Psoas muscle (tissue), 8 donors: ENCODE results near the gene OR56B4. TPM values are rescaled to one million over a fixed set of nuclear protein-coding genes. Genes with fewer than 3 reads are reported as not detected.
"Not testable (repeated sequence)": the region's sequence is repeated elsewhere in the genome, so short reads cannot be mapped to it uniquely, and the experiment has no call there.

Source experiments
- ATAC-seq, 4 donors: fragments of 200-7000 bp; cut with Tn5 transposase; one replicate each; pipeline ENCODE4 v1.9.1; 2020; ENCODE audit warnings: moderate library complexity in 3 of 4, mild to moderate bottlenecking in 2 of 4
- DNase-seq, 2 donors: peaks; one replicate each; pipeline ENCODE4 v3.0.0-alpha.2; 2020
- H3K27ac ChIP-seq: fragments of 200-600 bp; one replicate; pipeline ENCODE4 v1.8.0; 2022
- H3K27me3 ChIP-seq, 3 donors: fragments of 200-600 bp in 1 of 3; one replicate each; pipeline versions ENCODE4 v1.6.1 to v1.8.0; 2013 to 2022; ENCODE audit warnings: low read length in 2 of 3, mild to moderate bottlenecking in 2 of 3, moderate library complexity in 1 of 3; ENCODE audit not compliant: insufficient read depth in 3 of 3
- H3K36me3 ChIP-seq, 2 donors: fragments of 200-600 bp in 1 of 2; one replicate each; pipeline versions ENCODE4 v1.6.1 to v1.8.0; 2013 to 2022; ENCODE audit warnings: low read depth in 1 of 2, mild to moderate bottlenecking in 1 of 2, moderate library complexity in 1 of 2; ENCODE audit not compliant: insufficient read depth in 1 of 2
- H3K4me1 ChIP-seq: fragments of 200-600 bp; one replicate; pipeline ENCODE4 v1.8.0; 2022
- H3K4me3 ChIP-seq: fragments of 200-600 bp; one replicate; pipeline ENCODE4 v1.8.0; 2022; ENCODE audit warnings: mild to moderate bottlenecking
- H3K9me3 ChIP-seq: fragments of 200-600 bp; one replicate; pipeline ENCODE4 v1.8.0; 2022
- CTCF ChIP-seq: fragments of 200-600 bp; IDR thresholded peaks from one replicate; pipeline ENCODE4 v1.8.0; 2022; ENCODE audit warnings: antibody characterized with exemption
- WGBS, 3 donors: extraction: QIAGEN DNeasy Blood & Tissue Kit; methylation state at CpG; one replicate each; pipeline versions ENCODE4 v1.1.6 to v1.1.7; 2013; 5-methylcytosine and 5-hydroxymethylcytosine counted together
- intact Hi-C, 2 donors: fragments of 100-400 bp; cut with DNase I; formaldehyde crosslinking; loops; one replicate each; pipeline versions ENCODE4 v1.11.0 to v1.14.2; 2022
- polyA plus RNA-seq, 3 donors: library from polyadenylated mRNA; stranded (reverse); fragments of 200-250 nt; gene quantifications; one replicate each; pipeline ENCODE4 v1.2.3, GENCODE V29; 2013
- total RNA-seq, 4 donors: library from RNA; stranded (reverse); fragmentation: NEBNext Ultra II Directional in 2 of 4; extraction: Animal tissue kit (Norgen Biotek cat#: 25700) in 2 of 4; gene quantifications; one replicate each; pipeline versions ENCODE4 v1.2.1 to v1.2.4, GENCODE V29; 2021 to 2023
- donor health status: healthy with polysubstance abuse.
- donor health status: DM: no; HTN: no; CAD: no; lungs with moderate emphysema.
- donor health status: Bipolar disorder and iron deficiency.
- donor health status: healthy.
- donor health status: DM: yes; HTN: yes; CAD: no.
- donor health status: DM: no; HTN: no; CAD: no.
- donor health status: DM: no; HTN: no; CAD: no.
- donor health status: DM: yes; HTN: yes; CAD: no.

Gene OR56B4
- total and polyA plus RNA-seq, 7 donors = not detected

DNA sequence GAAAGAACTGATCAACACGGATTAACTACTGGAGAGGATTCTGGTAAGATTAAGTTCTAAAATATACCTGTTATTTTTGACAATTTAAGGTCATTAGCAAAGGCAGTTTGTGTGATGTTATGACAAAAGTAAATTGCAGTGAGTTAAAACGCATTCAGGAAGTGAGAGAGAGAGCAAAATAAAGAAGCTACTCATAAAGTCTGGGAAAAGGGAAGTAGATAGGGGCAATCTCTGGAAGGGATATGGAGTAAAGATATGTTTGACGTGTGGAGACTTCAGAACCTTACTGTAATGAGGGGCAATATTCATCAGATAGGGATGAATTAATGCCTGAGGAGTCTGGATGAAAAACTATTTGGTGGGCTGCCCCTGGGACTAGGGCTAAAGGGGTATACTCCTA lies 16.8 kb downstream of the OR56B4 start:
- no peak for TF ChIP-seq CTCF
- Histone ChIP-seq H3K4me1 (no peaks in the 10 kb centered on the region), H3K36me3 (no peaks in the 10 kb centered on the region), H3K9me3 (no peaks in the 10 kb centered on the region), H3K27ac (no peak overlapping the region), H3K4me3 (no peak overlapping the region), H3K27me3 (no peaks in the 10 kb centered on the region)
- DNase-seq (no peak), ATAC-seq (no peak)
- 61 to 68% (median 64%) methylated on average over 3 of the region's 3 CpGs for WGBS, 3 donors
- intact Hi-C loops = no loop called here

GRCh38 chr11:6127881-6128280 lies 20.4 kb downstream of the OR56B4 start:
- intact Hi-C loops = no loop called here

DNA sequence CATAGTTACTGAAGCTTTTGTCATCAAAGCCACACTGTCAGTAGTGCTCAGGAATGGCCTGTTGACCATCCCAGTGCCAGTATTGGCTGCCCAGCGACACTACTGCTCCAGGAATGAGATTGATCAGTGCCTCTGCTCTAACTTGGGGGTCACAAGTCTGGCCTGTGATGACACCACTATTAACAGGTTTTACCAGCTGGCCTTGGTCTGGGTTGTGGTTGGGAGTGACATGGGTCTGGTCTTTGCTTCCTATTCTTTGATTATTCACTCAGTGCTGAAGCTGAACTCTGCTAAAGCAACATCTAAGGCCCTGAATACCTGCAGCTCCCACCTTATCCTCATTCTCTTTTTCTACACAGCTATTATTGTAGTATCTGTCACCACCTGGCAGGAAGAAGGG lies 21.5 kb downstream of the OR56B4 start:
- H3K36me3 ChIP-seq = no peaks in the 10 kb centered on the region
- no peak overlapping the region for H3K4me3 ChIP-seq
- no peaks in the 10 kb centered on the region for H3K9me3 ChIP-seq
- DNase-seq (no peak), ATAC-seq (no peak)
- no peaks in the 10 kb centered on the region for H3K4me1 ChIP-seq
- WGBS, 3 donors = 58 to 77% (median 61%) methylated on average over 1 of the region's 1 CpG
- intact Hi-C loops = no loop called here
- H3K27me3 ChIP-seq = no peaks in the 10 kb centered on the region
- TF ChIP-seq CTCF = no peak
- H3K27ac ChIP-seq = no peak overlapping the region

More at GRCh38 chr11:6127881-6128280, 20.4 kb downstream of the OR56B4 start:
- H3K27me3 ChIP-seq = no peaks in the 10 kb centered on the region
- 67 to 77% (median 71%) methylated on average over 4 of the region's 4 CpGs for WGBS, 3 donors
- no peaks in the 10 kb centered on the region for H3K9me3 ChIP-seq
- TF ChIP-seq CTCF = no peak
- H3K4me1 ChIP-seq = no peaks in the 10 kb centered on the region
- no peak overlapping the region for H3K27ac ChIP-seq
- DNase-seq (no peak), ATAC-seq (no peak)
- H3K4me3 ChIP-seq = no peak overlapping the region
- no peaks in the 10 kb centered on the region for H3K36me3 ChIP-seq

DNA sequence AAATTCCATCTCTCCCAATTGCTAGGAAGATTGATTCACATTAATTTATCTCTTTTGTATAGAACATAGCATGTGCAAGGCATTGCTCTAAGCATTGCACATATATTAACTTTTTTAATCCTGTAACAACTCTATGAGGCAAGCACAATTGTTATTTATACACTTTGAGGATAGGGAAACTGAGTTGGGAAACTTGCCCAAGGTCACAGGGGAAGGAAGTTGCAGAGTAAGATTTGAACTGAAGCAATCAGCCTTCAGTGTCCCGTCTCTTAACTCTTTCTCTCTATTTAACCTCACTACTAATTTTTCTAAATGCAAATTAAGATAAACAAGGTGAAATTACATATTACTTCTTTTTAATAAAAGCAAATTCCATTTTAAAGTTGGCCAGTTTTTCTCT lies 22.2 kb downstream of the OR56B4 start:
- no peak for TF ChIP-seq CTCF
- ATAC-seq (no peak), DNase-seq (no peak)
- no peaks in the 10 kb centered on the region for H3K4me1 ChIP-seq
- H3K9me3 ChIP-seq = no peaks in the 10 kb centered on the region
- no peaks in the 10 kb centered on the region for H3K27me3 ChIP-seq
- H3K4me3 ChIP-seq = no peak overlapping the region
- no peak overlapping the region for H3K27ac ChIP-seq
- WGBS, 3 donors = 67 to 73% (median 69%) methylated on average over 1 of the region's 1 CpG
- H3K36me3 ChIP-seq = no peaks in the 10 kb centered on the region
- intact Hi-C loops = no loop called here

DNA sequence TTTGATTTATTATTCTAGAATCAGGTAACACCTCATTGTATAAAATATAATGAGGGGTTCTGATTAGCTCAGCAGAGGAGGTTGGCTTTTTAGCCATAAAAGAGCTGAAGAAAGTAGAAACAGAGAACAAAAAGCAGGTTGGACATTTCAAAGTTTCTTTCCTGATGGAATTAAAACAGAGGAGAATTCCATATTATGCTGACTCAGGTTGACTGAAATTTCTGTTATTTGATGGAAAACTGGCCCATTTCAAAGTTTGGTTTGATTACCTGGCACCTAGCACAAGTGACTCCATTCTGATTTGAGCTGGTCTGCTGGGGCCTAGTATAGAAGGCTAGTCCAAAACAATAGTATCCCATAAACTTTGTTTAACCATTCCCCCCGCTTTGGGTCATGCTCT lies 24.9 kb downstream of the OR56B4 start:
- Histone ChIP-seq H3K4me3 (no peak overlapping the region), H3K4me1 (no peaks in the 10 kb centered on the region), H3K36me3 (no peaks in the 10 kb centered on the region), H3K9me3 (no peaks in the 10 kb centered on the region), H3K27me3 (no peaks in the 10 kb centered on the region), H3K27ac (no peak overlapping the region)
- no peak for TF ChIP-seq CTCF
- ATAC-seq (no peak), DNase-seq (no peak)
- WGBS, 3 donors = 73 to 97% (median 88%) methylated on average over 1 of the region's 1 CpG
- intact Hi-C loops = no loop called here

GRCh38 chr11:6135936-6136335 lies 28.5 kb downstream of the OR56B4 start:
- H3K27ac ChIP-seq, DNase-seq, H3K27me3 ChIP-seq, H3K9me3 ChIP-seq, H3K4me3 ChIP-seq, intact Hi-C loops, ATAC-seq, H3K36me3 ChIP-seq, H3K4me1 ChIP-seq: not testable (repeated sequence)
- 53 to 68% (median 62%) methylated on average over 2 of the region's 2 CpGs for WGBS, 3 donors
